PC-9 (cell line): Measurements from ENCODE around the gene NXNL2. TPM values are rescaled to one million over a fixed set of nuclear protein-coding genes. Genes with fewer than 3 reads are reported as not detected.

Experiments
- BruUV-seq: library from RNA; stranded (reverse); fragments of 400-500 nt; replicated peaks from 2 replicates; lab custom pipeline; 2021; lab: Mats Ljungman, UMichigan
- CTCF ChIA-PET: fragments of 300-600 bp; sonication (Branson Sonifier 250); formaldehyde crosslinking; loops from one replicate; lab custom pipeline; 2022; ENCODE audit warnings: antibody characterized with exemption; lab: Charles Lee
- POLR2A ChIA-PET: fragments of 300-600 bp; sonication (Branson Sonifier 250); formaldehyde crosslinking; loops from one replicate; lab custom pipeline; 2022; ENCODE audit warnings: antibody characterized with exemption; ENCODE audit not compliant: unreplicated experiment; lab: Charles Lee
- DNase-seq, 2 experiments: peaks; one replicate each; pipeline versions ENCODE4 v3.0.0 to v3.0.0-alpha.2; 2015 to 2022; ENCODE audit warnings: mixed read lengths in 1 of 2
- H2AFZ ChIP-seq: fragments of 200-600 bp; sonication (generic); 2 replicates; pipeline ENCODE4 v1.8.1; 2017; ENCODE audit warnings: antibody characterized with exemption
- H3F3A ChIP-seq: fragments of 200-600 bp; sonication (generic); 2 replicates; pipeline ENCODE4 v1.8.1; 2017; ENCODE audit warnings: antibody characterized with exemption, mild to moderate bottlenecking, low read depth; ENCODE audit not compliant: insufficient read depth
- H3K27ac ChIP-seq: fragments of 200-600 bp; sonication (generic); 2 replicates; pipeline ENCODE4 v1.6.1; 2016; ENCODE audit warnings: mixed run types
- H3K27me3 ChIP-seq: fragments of 200-600 bp; sonication (generic); 2 replicates; pipeline ENCODE4 v1.6.1; 2016; ENCODE audit warnings: low read depth, mixed run types; ENCODE audit not compliant: insufficient read depth
- H3K36me3 ChIP-seq: fragments of 200-600 bp; sonication (generic); 2 replicates; pipeline ENCODE4 v1.6.1; 2016; ENCODE audit warnings: low read depth, mixed run types
- H3K4me1 ChIP-seq: fragments of 200-600 bp; sonication (generic); replicated peaks from 2 replicates; pipeline ENCODE4 v1.6.1; 2016; ENCODE audit warnings: mixed run types; ENCODE audit not compliant: insufficient read depth
- H3K4me2 ChIP-seq: fragments of 200-600 bp; sonication (generic); 2 replicates; pipeline ENCODE4 v1.6.1; 2017; ENCODE audit warnings: mixed run types
- H3K4me3 ChIP-seq: fragments of 200-600 bp; sonication (generic); 2 replicates; pipeline ENCODE4 v1.6.1; 2016; ENCODE audit warnings: mixed run types
- H3K79me2 ChIP-seq: fragments of 200-600 bp; sonication (generic); 2 replicates; pipeline ENCODE4 v1.6.1; 2017; ENCODE audit warnings: low read depth, mixed run types
- H3K9me2 ChIP-seq: fragments of 200-600 bp; sonication (generic); 2 replicates; pipeline ENCODE4 v1.8.1; 2017; ENCODE audit warnings: mild to moderate bottlenecking; ENCODE audit not compliant: insufficient read depth
- H3K9me3 ChIP-seq: fragments of 200-600 bp; sonication (generic); 2 replicates; pipeline ENCODE4 v1.8.1; 2016; ENCODE audit warnings: low read depth; ENCODE audit not compliant: insufficient read depth
- H4K20me1 ChIP-seq: fragments of 200-600 bp; sonication (generic); 2 replicates; pipeline ENCODE4 v1.8.1; 2017; ENCODE audit not compliant: insufficient read depth
- CTCF ChIP-seq: fragments of 200-600 bp; sonication (generic); conservative IDR thresholded peaks from 2 replicates; pipeline ENCODE4 v1.6.1; 2017; ENCODE audit warnings: mixed run types, antibody characterized with exemption, mild to moderate bottlenecking, moderate library complexity
- EZH2 ChIP-seq: fragments of 200-600 bp; sonication (generic); IDR thresholded peaks from 2 replicates; pipeline ENCODE4 v1.8.0; 2017; ENCODE audit warnings: antibody characterized with exemption, low read depth
- intact Hi-C: fragments of 100-400 bp; cut with micrococcal nuclease; formaldehyde crosslinking; loops from one replicate; pipeline ENCODE4 v1.10.0; 2022; ENCODE audit not compliant: unreplicated experiment
- total RNA-seq: library from RNA; stranded (reverse); gene quantifications from 2 replicates; pipeline ENCODE4 v1.2.3, GENCODE V29; 2021

Gene NXNL2
- total RNA-seq, 1 experiment from 2014 or later, result 5.5 TPM

GRCh38 chr9:88590558-88591146 is 55.7 kb downstream of the NXNL2 start:
- no peaks in the 10 kb centered on the region for H4K20me1 ChIP-seq
- no peak overlapping the region for H3K4me2 ChIP-seq
- no peaks in the 10 kb centered on the region for H3K9me3 ChIP-seq
- no peaks in the 10 kb centered on the region for H3K9me2 ChIP-seq
- intact Hi-C loops, result loop anchor here (5.0 to 10.0 kb wide), 3 partner anchors 224 to 724 kb away; partner anchors contain the start of genes CKS2 and SECISBP2
- H3K4me3 ChIP-seq, result no peak overlapping the region
- no peaks in the 10 kb centered on the region for H3K27me3 ChIP-seq
- CTCF ChIA-PET, result interaction anchor here (0.6 kb wide), 1 partner anchor 1718 kb away, joined by 5 read pairs; no protein-coding TSS in a partner anchor
- no peak for TF ChIP-seq CTCF
- POLR2A ChIA-PET, result no interaction called here
- H3K79me2 ChIP-seq, result no peaks in the 10 kb centered on the region
- no TSS peak for BruUV-seq
- DNase-seq, result no peak
- H3K27ac ChIP-seq, result no peak overlapping the region
- no peaks in the 10 kb centered on the region for H3F3A ChIP-seq
- peaks cover 8% of the 10 kb centered on the region; the same call in 1 of the 2 replicates for H3K4me1 ChIP-seq
- no peaks in the 10 kb centered on the region for H3K36me3 ChIP-seq
- H2AFZ ChIP-seq, result no peak overlapping the region

GRCh38 chr9:88593537-88594185 is 58.7 kb downstream of the NXNL2 start:
- Histone ChIP-seq H2AFZ (no peak overlapping the region), H3K36me3 (no peaks in the 10 kb centered on the region), H3K27ac (no peak overlapping the region), H3K79me2 (no peaks in the 10 kb centered on the region), H3K9me2 (no peaks in the 10 kb centered on the region), H4K20me1 (no peaks in the 10 kb centered on the region), H3K4me1 (no peaks in the 10 kb centered on the region), H3K9me3 (no peaks in the 10 kb centered on the region), H3F3A (no peaks in the 10 kb centered on the region), H3K4me2 (no peak overlapping the region), H3K4me3 (no peak overlapping the region), H3K27me3 (no peaks in the 10 kb centered on the region)
- intact Hi-C loops, result loop anchor here (1.0 to 10.0 kb wide), 5 partner anchors 221 to 721 kb away; partner anchors contain the start of genes CKS2 and SECISBP2
- BruUV-seq, result no TSS peak
- peak in 1 of 2 experiments; percentile 52 for DNase-seq
- ChIA-PET POLR2A (no interaction called here), CTCF (interaction anchor here (0.7 kb wide), 1 partner anchor 685 kb away, joined by 3 read pairs; no protein-coding TSS in a partner anchor)
- TF ChIP-seq CTCF (peak; percentile 86), EZH2 (no peak)

Other genes with a start within 250 kb of the NXNL2 start
- gene SPIN1, start 146.7 kb upstream of the NXNL2 start, total RNA-seq, result 102 and 112 TPM in 2 replicates